ENCODE measurements around the gene SUPT20HL1.

GRCh38 chrX:24376403-24376802 lies 16.0 kb downstream of the SUPT20HL1 start:
- TF ChIP-seq POLR2A (IDR thresholded peaks at IDR 0.05; ENCODE audit: low read depth, low read length) (no peak), CTCF (conservative IDR thresholded peaks at IDR 0.05; ENCODE audit: low read depth, low read length) (no peak), RCOR1 (IDR thresholded peaks at IDR 0.05; ENCODE audit: insufficient replicate concordance, low read length) (no peak), RFX5 (IDR thresholded peaks at IDR 0.05; ENCODE audit: low read depth, low read length) (no peak)

Data from IMR-90 (cell line).